ENCODE results near the gene MOSMO. TPM values are rescaled to one million over a fixed set of nuclear protein-coding genes. Genes with fewer than 3 reads are reported as not detected.

MOSMO gene
- total RNA-seq, 4 donors from 2014 or later, result 14.9 to 26.9 (median 24.1) TPM

- H3K27ac ChIP-seq, result no peak overlapping the region
Observed at GRCh38 chr16:22027633-22028032, 19.7 kb downstream of the MOSMO start.

GRCh38 chr16:22029632-22030031 lies 21.7 kb downstream of the MOSMO start:
- Histone ChIP-seq H3K27me3 (no peaks in the 10 kb centered on the region), H3K36me3 (no peaks in the 10 kb centered on the region), H3K4me1 (peaks cover 5 to 42% (median 9%) of the 10 kb centered on the region in 3 donors), H3K9me3 (no peaks in the 10 kb centered on the region), H3K4me3 (no peak overlapping the region), H3K27ac (no peak overlapping the region)
- WGBS, 2 donors (ENCODE audit: low coverage in 1 of 2), result 93 to 100% methylated on average over 4 of the region's 4 CpGs
- ATAC-seq, result no peak
- TF ChIP-seq CTCF (IDR thresholded peaks at IDR 0.05), result no peak
- TF ChIP-seq POLR2A (IDR thresholded peaks at IDR 0.05), result no peak
- no peak for TF ChIP-seq POLR2AphosphoS5 (IDR thresholded peaks at IDR 0.05)
- no peak for TF ChIP-seq EP300 (IDR thresholded peaks at IDR 0.05)

More at GRCh38 chr16:22027633-22028032, 19.7 kb downstream of the MOSMO start:
- Histone ChIP-seq H3K27me3 (no peaks in the 10 kb centered on the region), H3K4me1 (peaks cover 5 to 42% (median 9%) of the 10 kb centered on the region in 3 donors), H3K36me3 (no peaks in the 10 kb centered on the region), H3K4me3 (no peak overlapping the region), H3K9me3 (no peaks in the 10 kb centered on the region)
- no peak for TF ChIP-seq POLR2A (IDR thresholded peaks at IDR 0.05)
- TF ChIP-seq POLR2AphosphoS5 (IDR thresholded peaks at IDR 0.05), result no peak
- TF ChIP-seq CTCF (IDR thresholded peaks at IDR 0.05), result no peak
- no peak for TF ChIP-seq EP300 (IDR thresholded peaks at IDR 0.05)
- ATAC-seq, result no peak
- WGBS, 2 donors (ENCODE audit: low coverage in 1 of 2), result 54 to 65% methylated on average over 2 of the region's 2 CpGs

GRCh38 chr16:22030087-22030812 lies 22.3 kb downstream of the MOSMO start:
- no peaks in the 10 kb centered on the region for H3K27me3 ChIP-seq
- H3K9me3 ChIP-seq, result no peaks in the 10 kb centered on the region
- ATAC-seq, result no peak
- TF ChIP-seq CTCF (IDR thresholded peaks at IDR 0.05) (no peak), POLR2A (IDR thresholded peaks at IDR 0.05) (no peak), EP300 (IDR thresholded peaks at IDR 0.05) (no peak), POLR2AphosphoS5 (IDR thresholded peaks at IDR 0.05) (no peak)
- no peak overlapping the region for H3K27ac ChIP-seq
- WGBS, 2 donors (ENCODE audit: low coverage in 1 of 2), result 89 to 90% methylated on average over 2 to 6 of the region's 6 CpGs
- H3K4me1 ChIP-seq, result peaks cover 5 to 37% (median 9%) of the 10 kb centered on the region in 3 donors
- H3K36me3 ChIP-seq, result peaks cover 0 to 3% of the 10 kb centered on the region in 2 donors
- no peak overlapping the region for H3K4me3 ChIP-seq

- peaks cover 0 to 8% of the 10 kb centered on the region in 2 donors for H3K36me3 ChIP-seq
- peaks cover 5 to 24% (median 5%) of the 10 kb centered on the region in 3 donors for H3K4me1 ChIP-seq
- H3K27ac ChIP-seq, result no peak overlapping the region
- no peak for TF ChIP-seq EP300 (IDR thresholded peaks at IDR 0.05)
- no peak for TF ChIP-seq POLR2AphosphoS5 (IDR thresholded peaks at IDR 0.05)
- TF ChIP-seq POLR2A (IDR thresholded peaks at IDR 0.05), result no peak
- no peak for TF ChIP-seq CTCF (IDR thresholded peaks at IDR 0.05)
- WGBS, 2 donors (ENCODE audit: low coverage in 1 of 2), result 95 to 96% methylated on average over 2 of the region's 2 CpGs
- no peak overlapping the region for H3K4me3 ChIP-seq
- H3K9me3 ChIP-seq, result no peaks in the 10 kb centered on the region
- no peak for ATAC-seq
- H3K27me3 ChIP-seq, result no peaks in the 10 kb centered on the region
Observed at GRCh38 chr16:22031483-22032083, 23.7 kb downstream of the MOSMO start.
